Thyroid gland (tissue), 4 donors: ENCODE results near the gene USF1. TPM values are rescaled to one million over a fixed set of nuclear protein-coding genes. Genes with fewer than 3 reads are reported as not detected.

Experiments used
- DNase-seq, 2 donors: peaks; one replicate each; pipeline ENCODE4 v3.0.0-alpha.2; 2019
- H3K27ac ChIP-seq, 3 donors: fragments of 200-600 bp; sonication (generic); 1 replicate in 2 of 3; 2 replicates in 1 of 3; pipeline ENCODE4 v1.5.1; 2016 to 2019; ENCODE audit warnings: mild to moderate bottlenecking in 1 of 3, moderate library complexity in 1 of 3
- H3K27me3 ChIP-seq: fragments of 200-600 bp; sonication (generic); one replicate; pipeline ENCODE4 v1.5.1; 2019
- H3K36me3 ChIP-seq, 2 donors: fragments of 200-600 bp; sonication (generic); one replicate each; pipeline ENCODE4 v1.5.1; 2016 to 2019
- H3K4me1 ChIP-seq, 2 donors: fragments of 200-600 bp; sonication (generic); one replicate each; pipeline ENCODE4 v1.5.1; 2017 to 2019
- H3K4me3 ChIP-seq, 3 donors: fragments of 200-600 bp; sonication (generic); replicated peaks in 1 of 3; 1 replicate in 2 of 3; 2 replicates in 1 of 3; pipeline ENCODE4 v1.5.1; 2016; ENCODE audit warnings: mild to moderate bottlenecking in 1 of 3
- H3K9me3 ChIP-seq: fragments of 200-600 bp; sonication (generic); one replicate; pipeline ENCODE4 v1.5.1; 2017
- POLR2A ChIP-seq, 2 donors: fragments of 450-650 bp; IDR thresholded peaks; one replicate each; pipeline ENCODE4 v1.6.1; 2017; ENCODE audit warnings: antibody characterized with exemption in 2 of 2, mild to moderate bottlenecking in 2 of 2, moderate library complexity in 1 of 2
- WGBS, 2 donors: methylation state at CpG; one replicate each; pipeline ENCODE4 v1.1.5; 2017; 5-methylcytosine and 5-hydroxymethylcytosine counted together
- intact Hi-C: fragments of 100-400 bp; cut with DNase I; formaldehyde crosslinking; loops from one replicate; pipeline ENCODE4 v1.15.1; 2023
- total RNA-seq, 4 donors: library from RNA; depleted of rRNA; stranded (reverse); fragments of >200 nt; gene quantifications; one replicate each; pipeline ENCODE4 v1.2.3, GENCODE V29; 2016
- TF ChIP-seq, protein P1 (sequence below), 6 experiments: fragments of 200-600 bp in 3 of 6; fragments of 450-650 bp in 3 of 6; sonication (generic) in 3 of 6; IDR thresholded peaks; one replicate each; pipeline ENCODE4 v1.5.1; 2016 to 2019; ENCODE audit warnings: antibody characterized with exemption in 6 of 6, mild to moderate bottlenecking in 2 of 6, inconsistent platforms in 1 of 6, moderate library complexity in 1 of 6

Gene USF1
- total RNA-seq, 4 donors from 2014 or later: 56.0 to 71.0 (median 70.3) TPM

DNA sequence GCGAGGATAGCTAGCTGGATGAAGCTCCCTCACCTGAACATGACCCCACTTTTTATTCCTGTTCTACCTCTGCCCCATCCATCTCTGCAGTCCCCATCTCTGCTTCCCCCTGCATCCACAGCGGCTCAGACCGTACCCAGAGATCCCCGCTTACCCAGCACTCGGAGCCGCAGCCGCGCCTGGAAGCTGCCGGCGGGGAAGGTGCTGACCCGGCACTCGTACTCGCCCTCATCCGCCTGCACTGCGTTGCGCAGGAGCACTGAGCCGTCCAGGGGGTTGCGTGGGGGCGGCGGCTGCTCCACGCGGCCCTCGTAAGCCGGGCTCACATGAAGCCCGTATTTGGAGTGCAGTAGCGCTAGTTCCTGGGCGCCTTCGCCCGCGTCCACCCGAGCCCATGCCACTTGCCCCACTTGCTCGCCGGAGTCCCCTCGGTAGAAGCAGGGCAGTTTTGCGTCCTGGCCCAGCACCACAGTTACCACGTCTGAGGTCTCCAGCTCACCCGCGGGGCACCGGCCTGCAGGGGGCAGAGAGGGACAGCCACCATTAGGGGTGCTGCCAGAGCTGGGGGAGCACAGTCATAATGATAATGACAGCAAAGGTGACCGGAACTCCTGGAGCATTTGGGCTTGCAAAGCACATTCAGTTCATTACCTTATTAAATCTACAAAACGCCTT lies 33.8 kb upstream of the USF1 start:
- no peak overlapping the region for H3K27ac ChIP-seq
- intact Hi-C loops: no loop called here
- no peaks in the 10 kb centered on the region for H3K27me3 ChIP-seq
- H3K36me3 ChIP-seq: no peaks in the 10 kb centered on the region
- H3K4me1 ChIP-seq: peaks cover 0 to 11% of the 10 kb centered on the region in 2 donors
- DNase-seq: no peak
- no peaks in the 10 kb centered on the region for H3K9me3 ChIP-seq
- WGBS, 2 donors: 58% methylated on average over 38 to 41 of the region's 41 CpGs
- no peak overlapping the region for H3K4me3 ChIP-seq
- no peak for TF ChIP-seq POLR2A (IDR thresholded peaks at IDR 0.05)
- TF ChIP-seq, protein P1, sequence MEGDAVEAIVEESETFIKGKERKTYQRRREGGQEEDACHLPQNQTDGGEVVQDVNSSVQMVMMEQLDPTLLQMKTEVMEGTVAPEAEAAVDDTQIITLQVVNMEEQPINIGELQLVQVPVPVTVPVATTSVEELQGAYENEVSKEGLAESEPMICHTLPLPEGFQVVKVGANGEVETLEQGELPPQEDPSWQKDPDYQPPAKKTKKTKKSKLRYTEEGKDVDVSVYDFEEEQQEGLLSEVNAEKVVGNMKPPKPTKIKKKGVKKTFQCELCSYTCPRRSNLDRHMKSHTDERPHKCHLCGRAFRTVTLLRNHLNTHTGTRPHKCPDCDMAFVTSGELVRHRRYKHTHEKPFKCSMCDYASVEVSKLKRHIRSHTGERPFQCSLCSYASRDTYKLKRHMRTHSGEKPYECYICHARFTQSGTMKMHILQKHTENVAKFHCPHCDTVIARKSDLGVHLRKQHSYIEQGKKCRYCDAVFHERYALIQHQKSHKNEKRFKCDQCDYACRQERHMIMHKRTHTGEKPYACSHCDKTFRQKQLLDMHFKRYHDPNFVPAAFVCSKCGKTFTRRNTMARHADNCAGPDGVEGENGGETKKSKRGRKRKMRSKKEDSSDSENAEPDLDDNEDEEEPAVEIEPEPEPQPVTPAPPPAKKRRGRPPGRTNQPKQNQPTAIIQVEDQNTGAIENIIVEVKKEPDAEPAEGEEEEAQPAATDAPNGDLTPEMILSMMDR (IDR thresholded peaks at IDR 0.05): no peak

DNA sequence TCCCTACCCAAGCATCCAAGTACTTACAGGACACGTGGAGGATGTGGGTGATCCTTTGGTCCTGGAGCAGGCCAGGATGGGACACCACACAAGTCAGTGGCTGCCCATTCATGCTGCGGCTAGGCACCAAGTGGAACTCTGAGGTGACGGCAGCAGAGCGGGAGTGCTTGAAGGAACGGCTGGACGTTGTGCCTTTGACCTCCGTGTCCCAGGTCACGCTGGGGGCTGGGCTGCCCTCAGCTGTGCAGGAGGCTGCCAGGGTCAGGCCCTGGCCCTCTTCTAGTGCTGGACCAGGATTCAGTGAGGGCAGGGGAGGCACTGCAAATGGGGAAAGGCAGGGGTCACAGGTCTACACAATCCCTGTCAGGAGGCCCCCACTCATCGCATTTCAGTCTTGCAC lies 31.6 kb upstream of the USF1 start:
- WGBS, 2 donors: 87 to 88% methylated on average over 3 to 9 of the region's 9 CpGs
- Histone ChIP-seq H3K9me3 (no peaks in the 10 kb centered on the region), H3K27me3 (no peaks in the 10 kb centered on the region), H3K27ac (no peak overlapping the region), H3K36me3 (no peaks in the 10 kb centered on the region), H3K4me1 (no peaks in the 10 kb centered on the region), H3K4me3 (no peak overlapping the region)
- no peak for DNase-seq
- intact Hi-C loops: no loop called here
- TF ChIP-seq, protein P1 (IDR thresholded peaks at IDR 0.05): no peak
- TF ChIP-seq POLR2A (IDR thresholded peaks at IDR 0.05): no peak

- H3K4me3 ChIP-seq: no peak overlapping the region
- H3K27ac ChIP-seq: no peak overlapping the region
- TF ChIP-seq POLR2A (IDR thresholded peaks at IDR 0.05): no peak
- TF ChIP-seq, protein P1 (IDR thresholded peaks at IDR 0.05): no peak
- no peaks in the 10 kb centered on the region for H3K4me1 ChIP-seq
- H3K9me3 ChIP-seq: no peaks in the 10 kb centered on the region
- no peaks in the 10 kb centered on the region for H3K36me3 ChIP-seq
- no peaks in the 10 kb centered on the region for H3K27me3 ChIP-seq
- intact Hi-C loops: no loop called here
- no peak for DNase-seq
Observed at GRCh38 chr1:161076410-161076809, 30.6 kb upstream of the USF1 start.

DNA sequence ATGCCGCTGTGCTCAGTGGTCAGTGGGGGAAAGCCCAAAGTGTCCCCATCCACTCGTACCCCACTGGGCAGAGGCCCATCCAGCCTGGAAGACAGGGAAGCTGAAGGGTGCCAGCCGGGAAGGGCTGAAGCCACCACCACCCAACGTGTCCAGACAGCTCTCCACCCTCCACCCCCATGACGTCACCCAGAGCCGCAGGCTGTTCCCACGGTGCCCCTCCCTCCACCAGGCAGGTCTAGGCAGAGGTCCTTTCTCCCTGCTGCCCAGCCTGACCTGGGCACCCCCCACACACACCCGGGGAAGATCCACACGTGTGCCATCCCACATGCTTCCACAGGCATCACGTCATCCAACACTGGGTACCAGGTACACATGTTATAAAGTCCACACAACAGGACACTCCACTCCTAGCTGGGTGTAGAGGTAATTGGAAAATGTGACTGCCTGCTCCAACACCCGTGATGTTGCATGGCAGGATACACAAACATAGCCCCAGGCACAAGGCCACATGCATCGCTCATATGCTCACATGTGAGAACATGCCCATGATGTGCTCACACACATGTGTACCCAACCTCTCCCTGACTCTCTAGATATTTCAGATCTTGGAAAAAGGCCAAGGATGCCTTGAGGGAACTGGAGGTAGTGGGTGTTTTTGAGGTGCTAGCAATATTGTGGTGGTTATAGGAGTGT lies 29.0 kb upstream of the USF1 start:
- no peaks in the 10 kb centered on the region for H3K36me3 ChIP-seq
- H3K27ac ChIP-seq: no peak overlapping the region
- TF ChIP-seq, protein P1 (IDR thresholded peaks at IDR 0.05): no peak
- H3K4me1 ChIP-seq: no peaks in the 10 kb centered on the region
- H3K27me3 ChIP-seq: no peaks in the 10 kb centered on the region
- intact Hi-C loops: no loop called here
- no peak for DNase-seq
- H3K9me3 ChIP-seq: no peaks in the 10 kb centered on the region
- 82 to 91% methylated on average over 6 to 11 of the region's 12 CpGs for WGBS, 2 donors
- H3K4me3 ChIP-seq: no peak overlapping the region

DNA sequence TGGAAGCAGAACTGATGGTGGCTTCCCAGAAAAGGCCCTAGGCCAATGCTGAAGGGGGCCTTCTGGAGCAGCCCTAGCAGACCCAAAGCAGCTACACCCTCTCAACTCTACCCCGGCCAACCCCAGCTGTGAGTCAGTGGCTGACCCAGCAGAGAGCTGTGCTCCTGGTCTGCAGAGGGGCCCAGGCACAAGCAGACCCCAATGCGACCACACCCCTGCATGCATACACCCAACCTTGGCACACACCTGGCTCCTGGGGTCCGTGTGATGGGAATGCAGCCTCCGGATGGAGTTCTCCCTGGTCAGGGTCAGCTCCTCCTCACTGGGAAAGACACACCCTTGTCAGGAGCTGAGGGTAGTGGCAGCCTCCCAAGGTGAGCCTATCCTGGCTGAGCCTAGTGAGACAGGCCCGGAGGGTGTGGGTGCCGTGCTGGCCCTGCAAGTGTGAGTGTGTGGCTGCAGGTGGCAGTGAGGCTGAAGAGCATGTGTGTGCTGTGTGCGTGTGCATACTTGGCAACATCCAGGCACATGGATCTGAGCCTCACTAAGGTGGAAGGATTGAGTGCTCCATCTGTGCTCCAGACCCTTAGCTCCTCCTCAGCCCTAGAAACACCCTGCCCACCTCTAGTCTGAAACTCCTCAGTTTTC lies 27.8 kb upstream of the USF1 start:
- Histone ChIP-seq H3K4me1 (no peaks in the 10 kb centered on the region), H3K36me3 (no peaks in the 10 kb centered on the region), H3K27me3 (no peaks in the 10 kb centered on the region), H3K9me3 (no peaks in the 10 kb centered on the region), H3K27ac (no peak overlapping the region), H3K4me3 (no peak overlapping the region)
- intact Hi-C loops: no loop called here
- 74 to 78% methylated on average over 5 to 7 of the region's 7 CpGs for WGBS, 2 donors
- no peak for DNase-seq
- TF ChIP-seq POLR2A (IDR thresholded peaks at IDR 0.05): no peak
- TF ChIP-seq, protein P1 (IDR thresholded peaks at IDR 0.05): no peak
